H9 (cell line): ENCODE results near the gene CCDC182. TPM values are rescaled to one million over a fixed set of nuclear protein-coding genes. Genes with fewer than 3 reads are reported as not detected.

ENCODE experiments used
- DNase-seq: peaks from one replicate; pipeline ENCODE4 v3.0.0-alpha.2; 2017
- H2AFZ ChIP-seq: one replicate; pipeline ENCODE4 v1.6.1; 2013; ENCODE audit warnings: mild to moderate bottlenecking, low read length, control low read depth, moderate library complexity
- H2AK5ac ChIP-seq: 2 replicates; pipeline ENCODE4 v1.6.1; 2013; ENCODE audit warnings: low read length, control low read depth, mixed read lengths; ENCODE audit not compliant: insufficient read length
- H2BK120ac ChIP-seq: one replicate; pipeline ENCODE4 v1.6.1; 2013; ENCODE audit warnings: low read depth, mild to moderate bottlenecking, low read length, control low read depth, inconsistent platforms; ENCODE audit not compliant: poor library complexity, severe bottlenecking
- H2BK12ac ChIP-seq: 2 replicates; pipeline ENCODE4 v1.6.1; 2013; ENCODE audit warnings: low read length, control low read depth, mixed read lengths, low read depth; ENCODE audit not compliant: insufficient read length
- H2BK15ac ChIP-seq: 2 replicates; pipeline ENCODE4 v1.6.1; 2013; ENCODE audit warnings: low read depth, low read length, control low read depth
- H2BK20ac ChIP-seq: one replicate; pipeline ENCODE4 v1.6.1; 2013; ENCODE audit warnings: low read depth, mild to moderate bottlenecking, low read length, control low read depth, inconsistent platforms; ENCODE audit not compliant: poor library complexity, severe bottlenecking
- H2BK5ac ChIP-seq: 2 replicates; pipeline ENCODE4 v1.6.1; 2013; ENCODE audit warnings: low read length, control low read depth, mixed read lengths; ENCODE audit not compliant: insufficient read length
- H3K14ac ChIP-seq: 2 replicates; pipeline ENCODE4 v1.6.1; 2013; ENCODE audit warnings: low read length, control low read depth; ENCODE audit not compliant: insufficient read depth
- H3K18ac ChIP-seq: 2 replicates; pipeline ENCODE4 v1.6.1; 2013; ENCODE audit warnings: low read depth, mild to moderate bottlenecking, mixed read lengths, low read length, control low read depth; ENCODE audit not compliant: insufficient read length
- H3K23ac ChIP-seq: 2 replicates; pipeline ENCODE4 v1.6.1; 2013; ENCODE audit warnings: low read length, control low read depth, mixed read lengths, low read depth; ENCODE audit not compliant: insufficient read length
- H3K23me2 ChIP-seq: 2 replicates; pipeline ENCODE4 v1.6.1; 2013; ENCODE audit warnings: low read depth, mild to moderate bottlenecking, mixed read lengths, low read length, control low read depth; ENCODE audit not compliant: insufficient read length, poor library complexity, severe bottlenecking
- H3K27ac ChIP-seq: 2 replicates; pipeline ENCODE4 v1.5.1; 2013; ENCODE audit warnings: low read length, control low read depth, mixed read lengths, low read depth; ENCODE audit not compliant: insufficient read length
- H3K27me3 ChIP-seq: 2 replicates; pipeline ENCODE4 v1.6.1; 2013; ENCODE audit warnings: low read length, control low read depth, inconsistent platforms; ENCODE audit not compliant: insufficient read depth
- H3K4ac ChIP-seq: 2 replicates; pipeline ENCODE4 v1.6.1; 2013; ENCODE audit warnings: low read depth, mild to moderate bottlenecking, control low read depth, inconsistent platforms, low read length, moderate library complexity
- H3K4me1 ChIP-seq: 2 replicates; pipeline ENCODE4 v1.6.1; 2013; ENCODE audit warnings: low read length, control low read depth, inconsistent platforms; ENCODE audit not compliant: insufficient read depth
- H3K4me2 ChIP-seq: 2 replicates; pipeline ENCODE4 v1.6.1; 2013; ENCODE audit warnings: low read length, control low read depth, mixed read lengths; ENCODE audit not compliant: insufficient read length, insufficient read depth
- H3K56ac ChIP-seq: 2 replicates; pipeline ENCODE4 v1.6.1; 2013; ENCODE audit warnings: low read depth, mild to moderate bottlenecking, mixed read lengths, low read length, control low read depth; ENCODE audit not compliant: insufficient read length
- H3K79me1 ChIP-seq: 2 replicates; pipeline ENCODE4 v1.6.1; 2013; ENCODE audit warnings: low read depth, mild to moderate bottlenecking, moderate library complexity, low read length, control low read depth, inconsistent platforms; ENCODE audit not compliant: insufficient read depth, poor library complexity, severe bottlenecking
- H3K79me2 ChIP-seq: 2 replicates; pipeline ENCODE4 v1.6.1; 2013; ENCODE audit warnings: low read length, control low read depth, inconsistent platforms; ENCODE audit not compliant: insufficient read depth
- H3K9ac ChIP-seq: 2 replicates; pipeline ENCODE4 v1.6.1; 2013; ENCODE audit warnings: low read length, control low read depth, mixed read lengths; ENCODE audit not compliant: insufficient read length; ENCODE audit errors: extremely low read depth
- H3K9me3 ChIP-seq: one replicate; pipeline ENCODE4 v1.6.1; 2013; ENCODE audit warnings: low read depth, low read length, inconsistent platforms; ENCODE audit not compliant: control insufficient read depth
- H3T11ph ChIP-seq: one replicate; pipeline ENCODE4 v1.6.1; 2013; ENCODE audit warnings: mild to moderate bottlenecking, low read length, control low read depth, inconsistent platforms
- H4K20me1 ChIP-seq: one replicate; pipeline ENCODE4 v1.6.1; 2013; ENCODE audit not compliant: control insufficient read depth, insufficient read length, insufficient read depth
- H4K5ac ChIP-seq: 2 replicates; pipeline ENCODE4 v1.6.1; 2013; ENCODE audit warnings: low read depth, mild to moderate bottlenecking, mixed read lengths, low read length, control low read depth; ENCODE audit not compliant: insufficient read length
- H4K8ac ChIP-seq: replicated peaks from 2 replicates; pipeline ENCODE4 v1.6.1; 2013; ENCODE audit warnings: low read length, control low read depth, mixed read lengths, low read depth; ENCODE audit not compliant: insufficient read length
- H4K91ac ChIP-seq: 2 replicates; pipeline ENCODE4 v1.6.1; 2013; ENCODE audit warnings: low read depth, mild to moderate bottlenecking, moderate library complexity, mixed read lengths, low read length, control low read depth; ENCODE audit not compliant: insufficient read length
- H3K27ac Mint-ChIP-seq, 3 experiments: 2 replicates in 2 of 3; 3 replicates in 1 of 3; pipeline ENCODE4 v1.8.0; 2020 to 2021; ENCODE audit warnings: mixed read lengths in 3 of 3, mild to moderate bottlenecking in 1 of 3, moderate library complexity in 1 of 3
- H3K27me3 Mint-ChIP-seq: 2 replicates; pipeline ENCODE4 v1.8.0; 2021; ENCODE audit warnings: low read depth, mild to moderate bottlenecking, moderate library complexity, mixed read lengths
- H3K36me3 Mint-ChIP-seq, 3 experiments: 2 replicates in 2 of 3; 3 replicates in 1 of 3; pipeline ENCODE4 v1.8.0; 2020 to 2021; ENCODE audit warnings: low read depth in 3 of 3, mixed read lengths in 3 of 3; ENCODE audit not compliant: insufficient read depth in 1 of 3
- H3K4me1 Mint-ChIP-seq, 2 experiments: 2 replicates each; pipeline ENCODE4 v1.8.0; 2020; ENCODE audit warnings: mixed read lengths in 2 of 2
- H3K4me3 Mint-ChIP-seq, 2 experiments: 2 replicates in 1 of 2; 3 replicates in 1 of 2; pipeline ENCODE4 v1.8.0; 2020 to 2021; ENCODE audit warnings: mild to moderate bottlenecking in 2 of 2, mixed read lengths in 2 of 2, moderate library complexity in 1 of 2
- H3K9me3 Mint-ChIP-seq, 2 experiments: 2 replicates in 1 of 2; 3 replicates in 1 of 2; pipeline ENCODE4 v1.8.0; 2020; ENCODE audit warnings: mild to moderate bottlenecking in 2 of 2, mixed read lengths in 2 of 2, moderate library complexity in 1 of 2
- WGBS: extraction: QIAGEN DNeasy Blood & Tissue Kit; methylation state at CpG from one replicate; pipeline ENCODE4 v1.1.7; 2013; ENCODE audit warnings: missing lambda C conversion rate, low lambda C conversion rate, mixed read lengths; ENCODE audit not compliant: insufficient read length; ENCODE audit errors: extremely low coverage; 5-methylcytosine and 5-hydroxymethylcytosine counted together
- total RNA-seq: library from RNA; stranded (reverse); gene quantifications from 2 replicates; pipeline ENCODE4 v1.2.1, GENCODE V29; 2021
- TF ChIP-seq, protein P1 (sequence below): fragments of 200-600 bp; sonication (generic); conservative IDR thresholded peaks from 3 replicates; pipeline ENCODE4 v1.8.0; 2021; ENCODE audit warnings: antibody characterized with exemption, mild to moderate bottlenecking

Gene CCDC182
- total RNA-seq, 1 experiment from 2014 or later: not detected

DNA sequence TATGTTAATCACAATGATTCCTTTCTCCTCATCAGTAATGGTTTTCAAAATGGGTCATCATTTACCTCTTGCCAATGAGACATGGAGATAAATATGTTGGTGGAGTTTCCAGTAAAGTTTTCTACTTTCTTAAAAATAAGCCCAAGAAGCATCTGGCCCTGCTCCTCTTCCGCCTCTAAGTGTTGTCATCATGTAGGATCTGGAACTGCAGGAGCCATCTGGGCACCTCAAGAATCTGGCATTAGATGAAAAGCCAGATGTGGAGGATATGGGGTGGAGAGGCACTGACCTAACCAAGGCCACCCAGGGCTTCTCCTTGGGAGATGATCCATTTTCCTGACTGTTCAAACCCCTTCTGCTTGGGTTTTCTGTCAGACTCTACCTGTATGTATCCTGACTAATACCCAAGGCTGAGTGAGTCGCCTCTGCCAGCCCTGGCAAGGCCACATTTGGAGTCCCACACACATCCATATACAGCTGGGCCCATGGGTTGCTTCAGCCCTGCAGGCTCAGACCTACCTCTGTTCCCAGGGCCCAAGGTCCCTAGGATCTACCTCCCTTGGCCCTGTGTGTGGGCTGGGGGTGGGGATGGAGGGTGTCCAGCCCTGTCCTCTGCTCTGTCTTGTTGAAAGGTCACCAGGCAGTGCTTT lies 24.6 kb downstream of the CCDC182 start:
- no peak overlapping the region for H3K4ac ChIP-seq
- H2AFZ ChIP-seq: no peak overlapping the region
- H4K8ac ChIP-seq: no peak overlapping the region
- H4K91ac ChIP-seq: no peak overlapping the region
- H3K56ac ChIP-seq: no peak overlapping the region
- no CpG with 5 or more reads among the region's 2 CpGs for WGBS
- no peak overlapping the region for H2BK12ac ChIP-seq
- no peak overlapping the region for H3K18ac ChIP-seq
- H3K14ac ChIP-seq: no peak overlapping the region; the same call in 1 of the 2 replicates
- no peak overlapping the region for H4K5ac ChIP-seq
- no peak overlapping the region for H3T11ph ChIP-seq
- TF ChIP-seq, protein P1, sequence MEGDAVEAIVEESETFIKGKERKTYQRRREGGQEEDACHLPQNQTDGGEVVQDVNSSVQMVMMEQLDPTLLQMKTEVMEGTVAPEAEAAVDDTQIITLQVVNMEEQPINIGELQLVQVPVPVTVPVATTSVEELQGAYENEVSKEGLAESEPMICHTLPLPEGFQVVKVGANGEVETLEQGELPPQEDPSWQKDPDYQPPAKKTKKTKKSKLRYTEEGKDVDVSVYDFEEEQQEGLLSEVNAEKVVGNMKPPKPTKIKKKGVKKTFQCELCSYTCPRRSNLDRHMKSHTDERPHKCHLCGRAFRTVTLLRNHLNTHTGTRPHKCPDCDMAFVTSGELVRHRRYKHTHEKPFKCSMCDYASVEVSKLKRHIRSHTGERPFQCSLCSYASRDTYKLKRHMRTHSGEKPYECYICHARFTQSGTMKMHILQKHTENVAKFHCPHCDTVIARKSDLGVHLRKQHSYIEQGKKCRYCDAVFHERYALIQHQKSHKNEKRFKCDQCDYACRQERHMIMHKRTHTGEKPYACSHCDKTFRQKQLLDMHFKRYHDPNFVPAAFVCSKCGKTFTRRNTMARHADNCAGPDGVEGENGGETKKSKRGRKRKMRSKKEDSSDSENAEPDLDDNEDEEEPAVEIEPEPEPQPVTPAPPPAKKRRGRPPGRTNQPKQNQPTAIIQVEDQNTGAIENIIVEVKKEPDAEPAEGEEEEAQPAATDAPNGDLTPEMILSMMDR: no peak
- no peak overlapping the region for H3K27ac ChIP-seq
- H3K23me2 ChIP-seq: no peaks in the 10 kb centered on the region
- no peak overlapping the region for H3K23ac ChIP-seq
- Mint-ChIP-seq H3K4me3 (no peak overlapping the region), H3K36me3 (no peaks in the 10 kb centered on the region), H3K4me1 (0 out of 4 replicates have a peak, but pooled peaks cover 0 to 5% of the 10 kb centered on the region in 2 experiments), H3K27ac (no peak overlapping the region), H3K9me3 (no peaks in the 10 kb centered on the region), H3K27me3 (peaks cover 39% of the 10 kb centered on the region)
- no peaks in the 10 kb centered on the region for H3K79me1 ChIP-seq
- no peak overlapping the region for H2BK20ac ChIP-seq
- H4K20me1 ChIP-seq: no peaks in the 10 kb centered on the region
- no peak overlapping the region for H3K4me2 ChIP-seq
- no peak overlapping the region for H2BK5ac ChIP-seq
- H2BK120ac ChIP-seq: no peak overlapping the region
- H3K4me1 ChIP-seq: no peaks in the 10 kb centered on the region
- no peak overlapping the region for H2AK5ac ChIP-seq
- no peaks in the 10 kb centered on the region for H3K79me2 ChIP-seq
- no peaks in the 10 kb centered on the region for H3K27me3 ChIP-seq
- H3K9ac ChIP-seq: no peak overlapping the region
- DNase-seq: no peak
- H3K9me3 ChIP-seq: no peaks in the 10 kb centered on the region
- H2BK15ac ChIP-seq: no peak overlapping the region
